HEK293T (cell line): Measurements from ENCODE around the gene NGEF.

ENCODE experiments used
- BHLHE40 ChIP-seq: fragments of 450-650 bp; IDR thresholded peaks from 2 replicates; pipeline ENCODE4 v1.6.1; 2016; ENCODE audit warnings: mild to moderate bottlenecking, moderate library complexity, borderline replicate concordance
- ELF4 ChIP-seq: fragments of 450-650 bp; IDR thresholded peaks from 2 replicates; pipeline ENCODE4 v1.6.1; 2017; ENCODE audit warnings: antibody characterized with exemption
- FOXK2 ChIP-seq: fragments of 450-650 bp; IDR thresholded peaks from 2 replicates; pipeline ENCODE4 v1.6.1; 2016; ENCODE audit warnings: mild to moderate bottlenecking
- FOXM1 ChIP-seq: fragments of 450-650 bp; IDR thresholded peaks from 2 replicates; pipeline ENCODE4 v1.6.1; 2017; ENCODE audit warnings: mild to moderate bottlenecking, borderline replicate concordance
- HDGF ChIP-seq: fragments of 450-650 bp; IDR thresholded peaks from 2 replicates; pipeline ENCODE4 v1.6.1; 2017; ENCODE audit warnings: antibody characterized with exemption, borderline replicate concordance
- L3MBTL2 ChIP-seq: fragments of 450-650 bp; conservative IDR thresholded peaks from 2 replicates; pipeline ENCODE4 v1.6.1; 2016; ENCODE audit warnings: mild to moderate bottlenecking
- LEF1 ChIP-seq: fragments of 450-650 bp; IDR thresholded peaks from 2 replicates; pipeline ENCODE4 v1.6.1; 2017; ENCODE audit warnings: mild to moderate bottlenecking, borderline replicate concordance
- NFRKB ChIP-seq: fragments of 450-650 bp; IDR thresholded peaks from 2 replicates; pipeline ENCODE4 v1.6.1; 2016; ENCODE audit warnings: mild to moderate bottlenecking, moderate library complexity
- SUZ12 ChIP-seq: fragments of 450-650 bp; IDR thresholded peaks from 2 replicates; pipeline ENCODE4 v1.6.1; 2016; ENCODE audit warnings: mild to moderate bottlenecking
- TARDBP ChIP-seq: fragments of 450-650 bp; IDR thresholded peaks from 2 replicates; pipeline ENCODE4 v1.6.1; 2016
- TF ChIP-seq, protein P1 (sequence below): fragments of 450-650 bp; IDR thresholded peaks from 2 replicates; pipeline ENCODE4 v1.6.1; 2016

DNA sequence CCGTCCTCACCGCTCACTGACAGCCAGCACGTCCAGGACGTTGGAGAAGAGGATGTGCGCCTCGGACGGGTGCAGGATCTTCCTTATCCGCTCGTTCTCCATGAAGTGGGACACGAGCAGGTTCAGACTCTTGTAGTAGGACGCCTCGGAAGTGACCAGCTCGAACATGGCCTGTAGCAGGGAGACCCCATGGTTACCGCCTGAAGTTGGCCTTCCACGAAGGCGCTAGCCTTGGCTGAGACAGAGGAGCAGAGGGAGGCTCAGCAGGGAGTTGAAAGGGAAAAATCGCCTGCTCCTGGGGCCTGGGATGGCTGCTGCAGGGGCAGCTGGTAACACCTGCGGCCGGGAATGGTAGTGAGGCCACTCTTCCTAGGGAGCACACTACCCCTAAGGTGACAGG lies 118.3 kb downstream of the NGEF start:
- TF ChIP-seq, protein P1, sequence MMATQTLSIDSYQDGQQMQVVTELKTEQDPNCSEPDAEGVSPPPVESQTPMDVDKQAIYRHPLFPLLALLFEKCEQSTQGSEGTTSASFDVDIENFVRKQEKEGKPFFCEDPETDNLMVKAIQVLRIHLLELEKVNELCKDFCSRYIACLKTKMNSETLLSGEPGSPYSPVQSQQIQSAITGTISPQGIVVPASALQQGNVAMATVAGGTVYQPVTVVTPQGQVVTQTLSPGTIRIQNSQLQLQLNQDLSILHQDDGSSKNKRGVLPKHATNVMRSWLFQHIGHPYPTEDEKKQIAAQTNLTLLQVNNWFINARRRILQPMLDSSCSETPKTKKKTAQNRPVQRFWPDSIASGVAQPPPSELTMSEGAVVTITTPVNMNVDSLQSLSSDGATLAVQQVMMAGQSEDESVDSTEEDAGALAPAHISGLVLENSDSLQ = no peak
- TF ChIP-seq BHLHE40 (no peak), ELF4 (no peak), FOXK2 (no peak), L3MBTL2 (no peak), NFRKB (no peak), FOXM1 (no peak), HDGF (no peak), LEF1 (no peak), SUZ12 (no peak), TARDBP (no peak)
